ENCODE results near the gene GRPR. TPM values are rescaled to one million over a fixed set of nuclear protein-coding genes. Genes with fewer than 3 reads are reported as not detected.

GRPR gene
- not detected for total RNA-seq

GRCh38 chrX:16123222-16123786, at the start of gene GRPR:
Gene GRPR, plus strand, starts transcription at chrX:16123565. Its CDS starts 389 bp downstream, at chrX:16123954.
- H3K27me3 Mint-ChIP-seq = peaks cover 40% of the 10 kb centered on the region
- CTCF ChIA-PET = no interaction called here
- peaks cover 16% of the 10 kb centered on the region for H3K4me1 Mint-ChIP-seq
- H3K9me3 Mint-ChIP-seq (ENCODE audit: low read depth) = no peaks in the 10 kb centered on the region
- DNase-seq (peak; percentile 64), ATAC-seq (peak; percentile 82)
- H3K4me3 Mint-ChIP-seq = no peak within 1 kb of the TSS
- no peaks in the 10 kb centered on the region for H3K36me3 Mint-ChIP-seq
- H3K27ac Mint-ChIP-seq = no peak within 1 kb of the TSS

GRCh38 chrX:16075087-16075486, 48.3 kb upstream of the GRPR start:
- Mint-ChIP-seq H3K36me3 (peaks cover 1% of the 10 kb centered on the region), H3K27ac (no peak overlapping the region), H3K4me3 (no peak overlapping the region), H3K4me1 (no peaks in the 10 kb centered on the region), H3K27me3 (peaks cover 2% of the 10 kb centered on the region), H3K9me3 (ENCODE audit: low read depth) (no peaks in the 10 kb centered on the region)
- CTCF ChIA-PET = no interaction called here
- no peak for ATAC-seq
- no peak for DNase-seq

GRCh38 chrX:16076834-16077233, 46.5 kb upstream of the GRPR start:
- H3K27me3 Mint-ChIP-seq = peaks cover 2% of the 10 kb centered on the region
- no peaks in the 10 kb centered on the region for H3K9me3 Mint-ChIP-seq (ENCODE audit: low read depth)
- no peak for ATAC-seq
- no peak overlapping the region for H3K4me3 Mint-ChIP-seq
- peaks cover 1% of the 10 kb centered on the region for H3K36me3 Mint-ChIP-seq
- no peak overlapping the region for H3K27ac Mint-ChIP-seq
- CTCF ChIA-PET = no interaction called here
- no peak for DNase-seq
- H3K4me1 Mint-ChIP-seq = no peaks in the 10 kb centered on the region

GRCh38 chrX:16077811-16078210, 45.6 kb upstream of the GRPR start:
- ATAC-seq = no peak
- Mint-ChIP-seq H3K36me3 (peaks cover 1% of the 10 kb centered on the region), H3K27me3 (peaks cover 2% of the 10 kb centered on the region), H3K27ac (no peak overlapping the region), H3K9me3 (ENCODE audit: low read depth) (no peaks in the 10 kb centered on the region), H3K4me1 (no peaks in the 10 kb centered on the region), H3K4me3 (no peak overlapping the region)
- no peak for DNase-seq
- CTCF ChIA-PET = no interaction called here

GRCh38 chrX:16081357-16081756, 42.0 kb upstream of the GRPR start:
- CTCF ChIA-PET = no interaction called here
- DNase-seq (no peak), ATAC-seq (no peak)
- no peak overlapping the region for H3K27ac Mint-ChIP-seq
- H3K9me3 Mint-ChIP-seq (ENCODE audit: low read depth) = no peaks in the 10 kb centered on the region
- peaks cover 1% of the 10 kb centered on the region for H3K36me3 Mint-ChIP-seq
- no peaks in the 10 kb centered on the region for H3K4me1 Mint-ChIP-seq
- peaks cover 8% of the 10 kb centered on the region for H3K27me3 Mint-ChIP-seq
- no peak overlapping the region for H3K4me3 Mint-ChIP-seq

GRCh38 chrX:16082470-16083085, 40.8 kb upstream of the GRPR start:
- no peak overlapping the region for H3K27ac Mint-ChIP-seq
- CTCF ChIA-PET = no interaction called here
- H3K9me3 Mint-ChIP-seq (ENCODE audit: low read depth) = no peaks in the 10 kb centered on the region
- peaks cover 6% of the 10 kb centered on the region for H3K27me3 Mint-ChIP-seq
- no peaks in the 10 kb centered on the region for H3K4me1 Mint-ChIP-seq
- H3K36me3 Mint-ChIP-seq = peaks cover 1% of the 10 kb centered on the region
- ATAC-seq = no peak
- no peak for DNase-seq
- no peak overlapping the region for H3K4me3 Mint-ChIP-seq

- DNase-seq (no peak), ATAC-seq (no peak)
- CTCF ChIA-PET = no interaction called here
- Mint-ChIP-seq H3K4me3 (no peak overlapping the region), H3K4me1 (no peaks in the 10 kb centered on the region), H3K9me3 (ENCODE audit: low read depth) (no peaks in the 10 kb centered on the region), H3K27me3 (peaks cover 6% of the 10 kb centered on the region), H3K36me3 (no peaks in the 10 kb centered on the region), H3K27ac (no peak overlapping the region)
Observed at GRCh38 chrX:16087076-16087475, 36.3 kb upstream of the GRPR start.

GRCh38 chrX:16089086-16089485, 34.3 kb upstream of the GRPR start:
- ATAC-seq (no peak), DNase-seq (no peak)
- H3K4me3 Mint-ChIP-seq = no peak overlapping the region
- no peak overlapping the region for H3K27ac Mint-ChIP-seq
- no peaks in the 10 kb centered on the region for H3K9me3 Mint-ChIP-seq (ENCODE audit: low read depth)
- peaks cover 6% of the 10 kb centered on the region for H3K27me3 Mint-ChIP-seq
- CTCF ChIA-PET = no interaction called here
- no peaks in the 10 kb centered on the region for H3K36me3 Mint-ChIP-seq
- H3K4me1 Mint-ChIP-seq = no peaks in the 10 kb centered on the region

GRCh38 chrX:16096141-16096540, 27.2 kb upstream of the GRPR start:
- CTCF ChIA-PET = no interaction called here
- no peak for ATAC-seq
- Mint-ChIP-seq H3K27ac (no peak overlapping the region), H3K4me3 (no peak overlapping the region), H3K36me3 (no peaks in the 10 kb centered on the region), H3K27me3 (no peaks in the 10 kb centered on the region), H3K9me3 (ENCODE audit: low read depth) (no peaks in the 10 kb centered on the region), H3K4me1 (no peaks in the 10 kb centered on the region)
- DNase-seq = no peak

GRCh38 chrX:16100673-16101072, 22.7 kb upstream of the GRPR start:
- CTCF ChIA-PET = no interaction called here
- no peaks in the 10 kb centered on the region for H3K9me3 Mint-ChIP-seq (ENCODE audit: low read depth)
- ATAC-seq = no peak

GRCh38 chrX:16101581-16101980, 21.8 kb upstream of the GRPR start:
- CTCF ChIA-PET = no interaction called here
- Mint-ChIP-seq H3K4me3 (no peak overlapping the region), H3K27ac (no peak overlapping the region), H3K36me3 (no peaks in the 10 kb centered on the region), H3K27me3 (no peaks in the 10 kb centered on the region), H3K9me3 (ENCODE audit: low read depth) (no peaks in the 10 kb centered on the region), H3K4me1 (no peaks in the 10 kb centered on the region)
- ATAC-seq (no peak), DNase-seq (no peak)

More at GRCh38 chrX:16100673-16101072, 22.7 kb upstream of the GRPR start:
- DNase-seq = no peak
- Mint-ChIP-seq H3K27me3 (no peaks in the 10 kb centered on the region), H3K4me3 (no peak overlapping the region), H3K27ac (no peak overlapping the region), H3K36me3 (no peaks in the 10 kb centered on the region), H3K4me1 (no peaks in the 10 kb centered on the region)

- Mint-ChIP-seq H3K27ac (no peak overlapping the region), H3K4me1 (no peaks in the 10 kb centered on the region)
- CTCF ChIA-PET = no interaction called here
Observed at GRCh38 chrX:16103625-16104024, 19.7 kb upstream of the GRPR start.

GRCh38 chrX:16112428-16112827, 10.9 kb upstream of the GRPR start:
- no peaks in the 10 kb centered on the region for H3K36me3 Mint-ChIP-seq
- H3K4me3 Mint-ChIP-seq = no peak overlapping the region
- DNase-seq = no peak
- H3K27me3 Mint-ChIP-seq = peaks cover 2% of the 10 kb centered on the region
- H3K4me1 Mint-ChIP-seq = peaks cover 4% of the 10 kb centered on the region
- H3K27ac Mint-ChIP-seq = no peak overlapping the region
- ATAC-seq = no peak
- CTCF ChIA-PET = no interaction called here
- H3K9me3 Mint-ChIP-seq (ENCODE audit: low read depth) = no peaks in the 10 kb centered on the region

More at GRCh38 chrX:16103625-16104024, 19.7 kb upstream of the GRPR start:
- ATAC-seq (no peak), DNase-seq (no peak)
- Mint-ChIP-seq H3K27me3 (no peaks in the 10 kb centered on the region), H3K9me3 (ENCODE audit: low read depth) (no peaks in the 10 kb centered on the region), H3K36me3 (no peaks in the 10 kb centered on the region), H3K4me3 (no peak overlapping the region)

GRCh38 chrX:16113978-16114565, 9.3 kb upstream of the GRPR start:
- Mint-ChIP-seq H3K9me3 (ENCODE audit: low read depth) (no peaks in the 10 kb centered on the region), H3K4me1 (peaks cover 6% of the 10 kb centered on the region), H3K36me3 (no peaks in the 10 kb centered on the region), H3K27ac (no peak overlapping the region), H3K4me3 (no peak overlapping the region), H3K27me3 (peaks cover 5% of the 10 kb centered on the region)
- ATAC-seq (no peak), DNase-seq (no peak)
- CTCF ChIA-PET = no interaction called here
